Keratinocyte (primary cell): ENCODE measurements around the gene SIX6. TPM values are rescaled to one million over a fixed set of nuclear protein-coding genes. Genes with fewer than 3 reads are reported as not detected.

Experiments
- DNase-seq: peaks from one replicate; pipeline ENCODE4 v3.0.0-alpha.2; 2011; ENCODE audit warnings: low read depth, missing footprints, low spot score
- FAIRE-seq: peaks from 2 replicates; lab custom pipeline; 2011; peaks lifted over from hg19 to GRCh38; lab: Jason Lieb, UNC
- H2AFZ ChIP-seq: 2 replicates; pipeline ENCODE4 v1.6.0; 2012; ENCODE audit warnings: low read length, control low read depth, inconsistent platforms; ENCODE audit not compliant: control insufficient read depth
- H3K27ac ChIP-seq: 2 replicates; pipeline ENCODE4 v1.5.1; 2011; ENCODE audit warnings: low read length; ENCODE audit not compliant: control insufficient read depth, insufficient read depth
- H3K27me3 ChIP-seq: 3 replicates; pipeline ENCODE4 v1.6.0; 2011; ENCODE audit warnings: low read length; ENCODE audit not compliant: control insufficient read depth, insufficient read depth; ENCODE audit errors: extremely low read depth
- H3K36me3 ChIP-seq, 2 experiments: 2 replicates in 1 of 2; 3 replicates in 1 of 2; pipeline ENCODE4 v1.5.1; 2011; ENCODE audit warnings: low read length in 2 of 2, mild to moderate bottlenecking in 1 of 2; ENCODE audit not compliant: control insufficient read depth in 2 of 2, insufficient read depth in 2 of 2; ENCODE audit errors: extremely low read depth in 1 of 2
- H3K4me1 ChIP-seq: 3 replicates; pipeline ENCODE4 v1.5.1; 2011; ENCODE audit warnings: low read length; ENCODE audit not compliant: control insufficient read depth, insufficient read depth; ENCODE audit errors: extremely low read depth
- H3K4me2 ChIP-seq: 3 replicates; pipeline ENCODE4 v1.6.0; 2011; ENCODE audit warnings: low read depth, low read length; ENCODE audit not compliant: control insufficient read depth, insufficient read depth; ENCODE audit errors: extremely low read depth
- H3K4me3 ChIP-seq, 3 experiments: fragments of 200-600 bp in 1 of 3; sonication (generic) in 1 of 3; 2 replicates in 2 of 3; 3 replicates in 1 of 3; pipeline ENCODE4 v1.5.1; 2011 to 2016; ENCODE audit warnings: low read length in 3 of 3, mild to moderate bottlenecking in 3 of 3, control low read depth in 2 of 3, inconsistent platforms in 1 of 3, low read depth in 1 of 3, mixed read lengths in 1 of 3, mixed run types in 1 of 3, moderate library complexity in 1 of 3; ENCODE audit not compliant: control insufficient read depth in 2 of 3, insufficient read depth in 2 of 3; ENCODE audit errors: extremely low read depth in 1 of 3
- H3K79me2 ChIP-seq: 2 replicates; pipeline ENCODE4 v1.6.0; 2012; ENCODE audit warnings: low read length; ENCODE audit not compliant: control insufficient read depth, insufficient read depth
- H3K9ac ChIP-seq: 3 replicates; pipeline ENCODE4 v1.6.0; 2011; ENCODE audit warnings: low read length; ENCODE audit not compliant: control insufficient read depth, insufficient read depth; ENCODE audit errors: extremely low read depth
- H3K9me1 ChIP-seq: 3 replicates; pipeline ENCODE4 v1.6.0; 2011; ENCODE audit warnings: low read length; ENCODE audit not compliant: control insufficient read depth, insufficient read depth; ENCODE audit errors: extremely low read depth
- H3K9me3 ChIP-seq: 2 replicates; pipeline ENCODE4 v1.5.1; 2012; ENCODE audit warnings: low read depth, low read length; ENCODE audit not compliant: control insufficient read depth
- H4K20me1 ChIP-seq: 3 replicates; pipeline ENCODE4 v1.6.0; 2011; ENCODE audit warnings: low read length; ENCODE audit not compliant: control insufficient read depth, insufficient read depth; ENCODE audit errors: extremely low read depth
- CTCF ChIP-seq, 3 experiments: IDR thresholded peaks in 1 of 3; conservative IDR thresholded peaks in 1 of 3; optimal IDR thresholded peaks in 1 of 3; 2 replicates in 2 of 3; 3 replicates in 1 of 3; pipeline versions ENCODE3 to v1.5.1; 2011; ENCODE audit warnings: low read length in 3 of 3, mild to moderate bottlenecking in 3 of 3, moderate library complexity in 2 of 3, control low read depth in 1 of 3, inconsistent platforms in 1 of 3; ENCODE audit not compliant: insufficient read depth in 2 of 3; ENCODE audit errors: extremely low read depth in 1 of 3
- EZH2 ChIP-seq: IDR thresholded peaks from one replicate; pipeline ENCODE4 v1.6.1; 2012; ENCODE audit warnings: inconsistent platforms, mild to moderate bottlenecking, low read length, moderate library complexity
- dilution Hi-C: fragments of 300-500 bp; cut with MboI; formaldehyde crosslinking; loops from one replicate; pipeline ENCODE4 v1.7.0; 2020; ENCODE audit warnings: low sequenced_read_pairs; ENCODE audit not compliant: extremely low pct_ligation_motif_present
- polyA plus RNA-seq, 5 experiments: library from polyadenylated mRNA; depleted of rRNA in 3 of 5; stranded (reverse) in 3 of 5; stranded (forward) in 1 of 5; unstranded in 1 of 5; fragments of >200 nt; gene quantifications; 1 replicate in 1 of 5; 2 replicates in 3 of 5; 3 replicates in 1 of 5; pipeline versions ENCODE4 v1.2.1 to v1.2.3, GENCODE V29; 2011 to 2012; ENCODE audit warnings: missing spikeins in 2 of 5, low read depth in 1 of 5, low replicate concordance in 1 of 5

SIX6 gene
- polyA plus RNA-seq, 1 donor (not counting 4 experiments of a cell fraction or from before 2014, with no cell fraction given), result not detected

GRCh38 chr14:60506010-60506409 is 2.9 kb upstream of the SIX6 start:
- no peak for DNase-seq

GRCh38 chr14:60506462-60506984 is 2.4 kb upstream of the SIX6 start:
- Histone ChIP-seq H3K4me2 (no peak overlapping the region), H3K36me3 (no peaks in the 10 kb centered on the region), H3K27ac (no peak overlapping the region), H3K4me1 (no peaks in the 10 kb centered on the region), H3K79me2 (no peaks in the 10 kb centered on the region), H3K27me3 (peaks cover 80% of the 10 kb centered on the region), H3K9ac (no peak overlapping the region), H3K9me3 (no peaks in the 10 kb centered on the region), H3K9me1 (no peaks in the 10 kb centered on the region), H2AFZ (no peak overlapping the region), H4K20me1 (peaks cover 5% of the 10 kb centered on the region), H3K4me3 (no peak overlapping the region)
- dilution Hi-C loops, result no loop called here
- DNase-seq (no peak), FAIRE-seq (no peak)
- TF ChIP-seq EZH2 (no peak), CTCF (optimal IDR thresholded peaks at IDR 0.05 in 1 of 3, IDR thresholded peaks at IDR 0.05 in 1 of 3, conservative IDR thresholded peaks at IDR 0.05 in 1 of 3; ENCODE audit: extremely low read depth in 1 of 3, insufficient read depth in 2 of 3, low read length in 3 of 3) (no peak)

More at GRCh38 chr14:60506010-60506409, 2.9 kb upstream of the SIX6 start:
- FAIRE-seq, result no peak
- Histone ChIP-seq H3K4me2 (no peak overlapping the region), H2AFZ (no peak overlapping the region), H3K4me1 (no peaks in the 10 kb centered on the region), H3K79me2 (no peaks in the 10 kb centered on the region), H4K20me1 (peaks cover 5% of the 10 kb centered on the region), H3K9me3 (no peaks in the 10 kb centered on the region), H3K27me3 (peaks cover 75% of the 10 kb centered on the region), H3K9me1 (no peaks in the 10 kb centered on the region), H3K36me3 (no peaks in the 10 kb centered on the region), H3K9ac (no peak overlapping the region), H3K27ac (no peak overlapping the region), H3K4me3 (no peak overlapping the region)
- no peak for TF ChIP-seq CTCF (optimal IDR thresholded peaks at IDR 0.05 in 1 of 3, IDR thresholded peaks at IDR 0.05 in 1 of 3, conservative IDR thresholded peaks at IDR 0.05 in 1 of 3; ENCODE audit: extremely low read depth in 1 of 3, insufficient read depth in 2 of 3, low read length in 3 of 3)
- no peak for TF ChIP-seq EZH2
- dilution Hi-C loops, result no loop called here
